Measurements from ENCODE around the gene CHRNB2.

CHRNB2 gene

GRCh38 chr1:154582885-154583284, 15.3 kb downstream of the CHRNB2 start:
- DNase-seq: no peak

- no peak for DNase-seq
Observed at GRCh38 chr1:154583773-154584172, 16.2 kb downstream of the CHRNB2 start.

- no peak for DNase-seq
Observed at GRCh38 chr1:154584267-154584994, 16.9 kb downstream of the CHRNB2 start.

GRCh38 chr1:154586231-154586630, 18.7 kb downstream of the CHRNB2 start:
- no peak for DNase-seq

GRCh38 chr1:154586641-154587040, 19.1 kb downstream of the CHRNB2 start:
- DNase-seq: no peak

GRCh38 chr1:154589780-154590179, 22.2 kb downstream of the CHRNB2 start:
- DNase-seq: no peak

GRCh38 chr1:154590756-154591155, 23.2 kb downstream of the CHRNB2 start:
- no peak for DNase-seq

GRCh38 chr1:154591206-154591605, 23.6 kb downstream of the CHRNB2 start:
- DNase-seq: no peak

- no peak for DNase-seq
Observed at GRCh38 chr1:154593390-154593789, 25.8 kb downstream of the CHRNB2 start.

- DNase-seq: no peak
Observed at GRCh38 chr1:154594811-154595210, 27.2 kb downstream of the CHRNB2 start.

GRCh38 chr1:154595621-154596020, 28.0 kb downstream of the CHRNB2 start:
- DNase-seq: peak; percentile 52

GRCh38 chr1:154598871-154599635, 31.5 kb downstream of the CHRNB2 start:
- no peak for DNase-seq

GRCh38 chr1:154599658-154600057, 32.1 kb downstream of the CHRNB2 start:
- no peak for DNase-seq

GRCh38 chr1:154603317-154603716, 35.7 kb downstream of the CHRNB2 start:
- DNase-seq: no peak

GRCh38 chr1:154605534-154605933, 38.0 kb downstream of the CHRNB2 start:
- no peak for DNase-seq

GRCh38 chr1:154607106-154607608, 39.6 kb downstream of the CHRNB2 start:
- peak; percentile 60 for DNase-seq

- DNase-seq: peak; percentile 98
Observed at GRCh38 chr1:154607609-154608396, 40.2 kb downstream of the CHRNB2 start, which contains the start of gene ADAR. Gene ADAR, minus strand, starts transcription at chr1:154608186. Its CDS starts 180 bp downstream, at chr1:154608006.

GRCh38 chr1:154608397-154609270, 41.1 kb downstream of the CHRNB2 start:
- peak; percentile 68 for DNase-seq

GRCh38 chr1:154609398-154610380, 42.1 kb downstream of the CHRNB2 start:
- peak; percentile 52 for DNase-seq

GRCh38 chr1:154611150-154611862, 43.7 kb downstream of the CHRNB2 start:
- no peak for DNase-seq

All from EL (cell line).